Loucy (cell line): Measurements from ENCODE around the gene RNLS.

Experiments
- H2AFZ ChIP-seq: fragments of 200-600 bp; sonication (generic); 2 replicates; pipeline ENCODE4 v1.6.0; 2016; ENCODE audit warnings: antibody characterized with exemption, mild to moderate bottlenecking, low read length, moderate library complexity
- H3F3A ChIP-seq: fragments of 200-600 bp; 2 replicates; pipeline ENCODE4 v1.6.0; 2016; ENCODE audit warnings: antibody characterized with exemption, low read depth, mild to moderate bottlenecking
- H3K27me3 ChIP-seq: fragments of 200-600 bp; sonication (generic); 2 replicates; pipeline ENCODE4 v1.6.1; 2014; ENCODE audit warnings: low read length, mild to moderate bottlenecking; ENCODE audit not compliant: insufficient read depth, poor library complexity, severe bottlenecking
- H3K36me3 ChIP-seq: fragments of 200-600 bp; sonication (generic); 2 replicates; pipeline ENCODE4 v1.6.1; 2016; ENCODE audit warnings: low read length; ENCODE audit not compliant: insufficient read depth
- H3K4me1 ChIP-seq: fragments of 200-600 bp; sonication (generic); 2 replicates; pipeline ENCODE4 v1.5.1; 2014; ENCODE audit warnings: low read length, mild to moderate bottlenecking; ENCODE audit not compliant: insufficient read depth, poor library complexity, severe bottlenecking
- H3K4me2 ChIP-seq: fragments of 200-600 bp; sonication (generic); 2 replicates; pipeline ENCODE4 v1.6.0; 2014; ENCODE audit warnings: antibody characterized with exemption, low read length, low read depth, mild to moderate bottlenecking; ENCODE audit not compliant: poor library complexity, severe bottlenecking
- H3K4me3 ChIP-seq: fragments of 200-600 bp; sonication (generic); 2 replicates; pipeline ENCODE4 v1.5.1; 2014; ENCODE audit warnings: low read length, mild to moderate bottlenecking, mixed read lengths; ENCODE audit not compliant: poor library complexity, severe bottlenecking
- H3K79me2 ChIP-seq: fragments of 200-600 bp; sonication (generic); 2 replicates; pipeline ENCODE4 v1.6.1; 2014; ENCODE audit warnings: low read length; ENCODE audit not compliant: insufficient read depth
- H3K9ac ChIP-seq: fragments of 200-600 bp; sonication (generic); 2 replicates; pipeline ENCODE4 v1.6.0; 2014; ENCODE audit warnings: mild to moderate bottlenecking, low read depth, low read length, moderate library complexity; ENCODE audit not compliant: poor library complexity, severe bottlenecking
- H3K9me2 ChIP-seq: fragments of 200-600 bp; sonication (generic); replicated peaks from 2 replicates; pipeline ENCODE4 v1.6.1; 2016; ENCODE audit warnings: low read depth, low read length, mixed read lengths
- H3K9me3 ChIP-seq: fragments of 200-600 bp; sonication (generic); 2 replicates; pipeline ENCODE4 v1.6.1; 2014; ENCODE audit warnings: mild to moderate bottlenecking, antibody characterized with exemption, low read length, low read depth; ENCODE audit not compliant: insufficient read depth
- H4K20me1 ChIP-seq: fragments of 200-600 bp; sonication (generic); 2 replicates; pipeline ENCODE4 v1.6.0; 2014; ENCODE audit warnings: antibody characterized with exemption, low read length, mild to moderate bottlenecking; ENCODE audit not compliant: insufficient read depth, poor library complexity, severe bottlenecking
- EZH2phosphoT487 ChIP-seq: fragments of 200-600 bp; IDR thresholded peaks from 2 replicates; pipeline ENCODE4 v1.6.1; 2018; ENCODE audit warnings: antibody characterized with exemption, mild to moderate bottlenecking, moderate library complexity, borderline replicate concordance
- TF ChIP-seq, protein P1 (sequence below): fragments of 200-600 bp; sonication (generic); conservative IDR thresholded peaks from 2 replicates; pipeline ENCODE4 v1.5.1; 2014; ENCODE audit warnings: mild to moderate bottlenecking, antibody characterized with exemption, low read length

RNLS gene

GRCh38 chr10:88239212-88239611, 343.9 kb downstream of the RNLS start:
- Histone ChIP-seq H3K4me1 (peaks cover 53% of the 10 kb centered on the region), H3K4me2 (no peak overlapping the region), H3K79me2 (peaks cover 73% of the 10 kb centered on the region), H3K4me3 (no peak overlapping the region), H3K36me3 (peaks cover 11% of the 10 kb centered on the region; the same call in 1 of the 2 replicates), H2AFZ (0 out of 2 replicates have a peak overlapping the region, but pooled peaks have one; percentile 51), H3F3A (peaks cover 10% of the 10 kb centered on the region; the same call in 1 of the 2 replicates), H3K9me2 (no peaks in the 10 kb centered on the region), H4K20me1 (no peaks in the 10 kb centered on the region), H3K9me3 (no peaks in the 10 kb centered on the region), H3K27me3 (no peaks in the 10 kb centered on the region), H3K9ac (no peak overlapping the region)
- TF ChIP-seq EZH2phosphoT487, result no peak
- TF ChIP-seq, protein P1, sequence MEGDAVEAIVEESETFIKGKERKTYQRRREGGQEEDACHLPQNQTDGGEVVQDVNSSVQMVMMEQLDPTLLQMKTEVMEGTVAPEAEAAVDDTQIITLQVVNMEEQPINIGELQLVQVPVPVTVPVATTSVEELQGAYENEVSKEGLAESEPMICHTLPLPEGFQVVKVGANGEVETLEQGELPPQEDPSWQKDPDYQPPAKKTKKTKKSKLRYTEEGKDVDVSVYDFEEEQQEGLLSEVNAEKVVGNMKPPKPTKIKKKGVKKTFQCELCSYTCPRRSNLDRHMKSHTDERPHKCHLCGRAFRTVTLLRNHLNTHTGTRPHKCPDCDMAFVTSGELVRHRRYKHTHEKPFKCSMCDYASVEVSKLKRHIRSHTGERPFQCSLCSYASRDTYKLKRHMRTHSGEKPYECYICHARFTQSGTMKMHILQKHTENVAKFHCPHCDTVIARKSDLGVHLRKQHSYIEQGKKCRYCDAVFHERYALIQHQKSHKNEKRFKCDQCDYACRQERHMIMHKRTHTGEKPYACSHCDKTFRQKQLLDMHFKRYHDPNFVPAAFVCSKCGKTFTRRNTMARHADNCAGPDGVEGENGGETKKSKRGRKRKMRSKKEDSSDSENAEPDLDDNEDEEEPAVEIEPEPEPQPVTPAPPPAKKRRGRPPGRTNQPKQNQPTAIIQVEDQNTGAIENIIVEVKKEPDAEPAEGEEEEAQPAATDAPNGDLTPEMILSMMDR, result no peak

- Histone ChIP-seq H3K4me2 (no peak overlapping the region), H3K9ac (no peak overlapping the region), H3K27me3 (no peaks in the 10 kb centered on the region), H3K36me3 (peaks cover 11% of the 10 kb centered on the region; the same call in 1 of the 2 replicates), H3K4me1 (peaks cover 53% of the 10 kb centered on the region), H3K79me2 (peaks cover 74% of the 10 kb centered on the region), H2AFZ (peak overlapping the region; percentile 51; the same call in 1 of the 2 replicates), H3F3A (peaks cover 10% of the 10 kb centered on the region; the same call in 1 of the 2 replicates), H3K9me3 (no peaks in the 10 kb centered on the region), H4K20me1 (no peaks in the 10 kb centered on the region), H3K9me2 (no peaks in the 10 kb centered on the region), H3K4me3 (no peak overlapping the region)
- no peak for TF ChIP-seq EZH2phosphoT487
Observed at GRCh38 chr10:88238615-88238914, 344.6 kb downstream of the RNLS start.

DNA sequence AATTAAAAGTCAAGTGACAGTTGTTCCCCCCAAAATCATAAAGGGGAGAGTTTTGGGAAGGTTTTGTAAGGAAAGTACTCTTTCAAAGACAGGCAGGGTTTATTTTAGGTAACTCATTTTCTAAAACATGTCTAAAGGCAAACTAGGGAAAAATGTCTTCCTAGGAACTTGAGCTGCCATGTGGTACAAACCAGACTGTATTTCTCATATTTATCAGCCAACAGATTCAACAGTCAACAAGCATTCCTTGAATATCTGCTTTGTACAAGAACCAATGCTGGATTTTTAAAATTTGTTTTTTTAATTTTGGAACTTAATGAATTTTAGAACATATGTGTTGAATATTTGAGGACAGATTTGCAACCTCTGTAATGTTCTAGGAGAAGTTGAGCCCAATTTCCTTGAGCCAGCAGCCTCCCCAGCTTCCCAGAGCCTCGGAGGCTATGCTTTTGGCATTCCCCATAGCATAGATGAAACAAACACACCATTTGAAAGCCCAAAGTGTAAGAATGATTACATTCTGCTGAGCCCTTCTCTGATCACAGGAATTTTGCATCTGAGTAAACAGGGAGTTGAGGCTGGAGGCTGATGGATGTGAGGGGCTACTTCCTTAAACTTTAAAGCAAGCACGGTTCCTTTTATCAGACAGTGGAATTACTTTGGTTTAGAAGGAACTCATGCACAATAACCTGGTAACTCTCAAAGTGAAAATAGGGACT, 345.1 kb downstream of the RNLS start:
- peaks cover 10% of the 10 kb centered on the region; the same call in 1 of the 2 replicates for H3F3A ChIP-seq
- H3K9me2 ChIP-seq, result no peaks in the 10 kb centered on the region
- H3K4me2 ChIP-seq, result no peak overlapping the region
- no peak for TF ChIP-seq EZH2phosphoT487
- TF ChIP-seq, protein P1, result no peak
- H3K4me3 ChIP-seq, result no peak overlapping the region
- peaks cover 14% of the 10 kb centered on the region; the same call in 1 of the 2 replicates for H3K36me3 ChIP-seq
- peaks cover 52% of the 10 kb centered on the region for H3K4me1 ChIP-seq
- no peak overlapping the region for H3K9ac ChIP-seq
- H4K20me1 ChIP-seq, result no peaks in the 10 kb centered on the region
- no peaks in the 10 kb centered on the region for H3K27me3 ChIP-seq
- H3K9me3 ChIP-seq, result no peaks in the 10 kb centered on the region
- peaks cover 70% of the 10 kb centered on the region for H3K79me2 ChIP-seq
- H2AFZ ChIP-seq, result peak overlapping the region; percentile 51; the same call in 1 of the 2 replicates
